ENCODE results near the gene MLLT1.

Gene MLLT1

DNA sequence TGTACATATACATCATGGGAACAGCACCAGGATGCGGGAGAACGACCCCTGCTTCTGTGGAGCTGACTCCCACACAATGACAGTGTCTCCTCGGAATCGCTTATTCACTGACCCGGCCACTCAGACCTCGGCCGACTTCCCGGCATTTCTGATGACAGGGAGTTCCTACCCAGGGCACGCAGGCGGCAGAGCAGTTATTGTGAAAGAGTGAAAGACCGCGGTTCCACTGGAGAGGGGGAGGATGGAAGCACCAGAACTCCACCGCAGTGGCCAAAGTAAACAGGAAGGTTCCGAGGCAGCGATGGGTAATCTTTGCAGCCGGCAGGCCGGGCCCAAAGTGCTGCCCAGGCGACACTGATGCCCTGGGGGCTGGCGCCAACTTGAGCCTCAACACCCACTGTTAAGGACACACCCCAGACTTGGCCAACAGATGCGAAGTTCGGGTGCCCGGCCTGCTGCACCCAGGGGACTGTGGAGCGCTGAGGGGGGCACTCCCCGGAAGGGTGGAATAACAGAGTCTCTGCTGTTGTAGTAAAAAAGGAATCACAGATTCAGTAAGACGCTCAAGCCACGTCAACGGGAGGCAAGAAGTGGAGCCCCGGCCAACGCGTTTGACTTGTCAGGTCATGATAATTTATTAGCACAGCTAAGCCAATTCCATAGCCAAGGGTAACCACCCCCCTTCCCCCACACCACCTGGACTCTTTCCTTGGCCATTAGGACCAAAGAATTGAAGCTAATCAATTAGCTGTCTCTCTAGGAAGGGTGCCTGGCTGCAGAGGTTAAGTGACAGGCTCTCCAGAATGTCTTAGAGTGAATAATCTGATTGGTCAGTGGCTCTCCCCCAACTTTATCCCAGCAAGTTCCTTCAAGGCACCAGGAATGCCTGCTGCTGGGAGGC, 5.8 kb downstream of the MLLT1 start:
- no peak for FAIRE-seq

DNA sequence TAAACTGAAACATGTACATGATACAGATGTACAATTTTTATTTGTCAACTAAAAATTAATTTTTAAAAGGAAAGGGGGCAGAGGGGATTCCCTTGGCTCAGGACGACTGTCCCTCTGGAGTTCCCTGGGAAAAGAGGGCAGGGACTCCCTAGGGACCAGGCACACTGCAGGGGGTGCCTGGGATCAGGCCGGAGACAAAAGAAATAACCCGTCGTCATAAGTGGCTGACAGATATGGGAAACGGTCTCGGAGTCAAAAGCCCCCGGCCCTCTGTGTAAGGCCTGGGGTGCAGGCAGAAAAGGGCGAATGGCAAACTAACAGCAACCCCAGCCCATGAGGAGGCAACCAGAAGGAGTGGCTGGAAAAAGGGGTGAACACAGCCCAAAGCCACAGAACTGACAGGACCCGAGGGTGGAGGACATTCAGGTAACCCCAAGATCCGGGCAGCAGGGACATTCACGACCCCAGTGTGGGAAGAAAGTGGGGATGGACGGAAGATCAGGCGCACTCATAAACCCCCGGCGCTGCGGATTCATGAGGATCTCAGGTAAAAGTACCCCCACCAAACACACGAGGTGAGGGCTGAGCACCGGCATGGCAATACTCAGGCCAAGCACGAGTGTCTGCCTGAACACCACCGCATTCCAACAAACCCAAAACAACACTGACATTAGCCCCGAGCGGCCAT, 6.7 kb downstream of the MLLT1 start:
- FAIRE-seq: no peak

DNA sequence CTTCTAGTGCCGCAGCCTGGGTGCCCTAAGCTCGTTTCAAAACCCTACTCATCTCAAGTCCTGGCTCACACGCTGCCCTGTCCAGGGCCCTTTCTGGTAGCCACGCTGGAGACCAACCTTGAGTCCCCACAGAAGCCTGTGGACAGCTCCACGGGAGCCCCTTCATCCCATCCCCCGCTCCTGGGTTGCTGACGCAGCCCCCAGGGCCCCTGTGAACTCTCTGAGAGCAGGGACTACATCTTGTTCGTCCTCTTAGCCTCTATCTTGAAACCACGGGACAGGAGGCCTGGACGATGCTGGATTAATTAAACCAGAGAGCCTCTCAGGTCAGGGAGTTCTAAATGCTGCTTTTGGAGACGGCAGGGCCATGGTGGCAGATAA, 7.4 kb downstream of the MLLT1 start:
- no peak for FAIRE-seq

DNA sequence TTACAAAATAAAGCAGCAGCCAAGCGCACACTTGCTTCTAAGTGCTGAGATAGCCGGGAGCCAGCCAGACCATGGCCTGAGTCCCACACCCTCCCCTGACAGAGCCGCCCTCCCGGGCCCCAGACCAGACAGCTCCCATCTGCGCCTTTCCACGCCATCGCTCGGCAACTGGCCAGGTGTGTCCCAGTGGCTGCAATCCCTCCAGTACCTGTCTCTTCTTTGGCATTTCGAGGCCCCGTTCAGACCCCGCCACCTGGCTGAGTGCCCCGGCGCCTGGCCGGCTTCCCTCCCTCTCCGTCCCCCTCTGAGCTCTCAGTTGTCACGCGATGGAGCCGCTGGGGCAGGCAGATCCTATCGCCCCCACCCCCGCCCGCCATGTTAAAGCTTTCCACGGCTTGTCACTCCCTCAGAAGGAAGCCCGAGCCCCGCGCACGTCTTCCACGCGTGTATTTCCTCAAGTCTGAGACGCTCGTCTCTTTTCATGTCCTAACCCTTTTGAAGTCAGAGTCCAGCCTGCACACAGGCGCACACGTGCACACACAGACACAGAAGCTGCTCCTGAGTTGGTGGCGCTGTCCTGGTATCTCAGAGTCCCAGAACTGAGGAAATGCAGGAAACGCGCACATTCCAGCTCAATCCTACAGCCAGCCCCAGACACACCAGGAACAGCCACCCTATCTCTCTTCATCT, 7.9 kb downstream of the MLLT1 start:
- no peak for FAIRE-seq

DNA sequence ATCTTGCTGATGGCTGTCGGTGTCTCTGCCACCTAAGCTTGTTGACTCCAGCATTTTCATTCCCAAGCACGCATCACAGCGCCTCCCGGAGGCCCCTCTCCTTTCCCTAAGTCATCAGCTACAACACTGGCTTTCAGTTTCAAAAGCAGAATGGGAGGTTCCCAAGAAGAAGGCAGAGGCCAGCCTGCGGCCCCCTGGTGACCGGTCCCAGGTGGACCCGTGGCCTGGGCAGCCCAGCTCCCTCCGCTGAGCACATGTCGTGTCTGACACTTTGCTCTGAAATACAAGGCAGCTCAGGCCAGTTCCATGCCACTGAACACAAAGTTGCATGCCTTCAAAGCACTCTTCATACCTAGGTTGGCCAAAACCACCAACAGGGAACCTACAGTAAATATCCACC, 8.5 kb downstream of the MLLT1 start:
- no peak for FAIRE-seq

DNA sequence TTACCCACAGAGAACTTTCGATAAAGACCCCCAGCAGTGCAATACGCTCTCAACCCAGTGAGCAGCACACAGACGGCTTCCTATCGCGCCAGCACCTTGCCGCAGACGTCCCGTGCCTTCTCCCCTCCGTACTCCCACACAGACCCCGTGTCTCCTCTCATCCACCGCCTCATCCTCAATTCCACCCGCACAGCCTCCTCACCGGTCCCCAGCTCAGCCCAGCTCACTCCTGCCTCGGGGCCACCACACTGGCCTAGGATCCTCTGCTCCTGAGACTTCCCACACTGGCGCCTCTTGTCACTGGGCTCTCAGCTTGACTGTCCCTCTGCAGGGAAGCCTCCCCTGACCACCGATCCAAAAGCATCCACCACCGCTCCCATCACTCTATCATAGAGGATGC, 9.0 kb downstream of the MLLT1 start:
- no peak for FAIRE-seq

DNA sequence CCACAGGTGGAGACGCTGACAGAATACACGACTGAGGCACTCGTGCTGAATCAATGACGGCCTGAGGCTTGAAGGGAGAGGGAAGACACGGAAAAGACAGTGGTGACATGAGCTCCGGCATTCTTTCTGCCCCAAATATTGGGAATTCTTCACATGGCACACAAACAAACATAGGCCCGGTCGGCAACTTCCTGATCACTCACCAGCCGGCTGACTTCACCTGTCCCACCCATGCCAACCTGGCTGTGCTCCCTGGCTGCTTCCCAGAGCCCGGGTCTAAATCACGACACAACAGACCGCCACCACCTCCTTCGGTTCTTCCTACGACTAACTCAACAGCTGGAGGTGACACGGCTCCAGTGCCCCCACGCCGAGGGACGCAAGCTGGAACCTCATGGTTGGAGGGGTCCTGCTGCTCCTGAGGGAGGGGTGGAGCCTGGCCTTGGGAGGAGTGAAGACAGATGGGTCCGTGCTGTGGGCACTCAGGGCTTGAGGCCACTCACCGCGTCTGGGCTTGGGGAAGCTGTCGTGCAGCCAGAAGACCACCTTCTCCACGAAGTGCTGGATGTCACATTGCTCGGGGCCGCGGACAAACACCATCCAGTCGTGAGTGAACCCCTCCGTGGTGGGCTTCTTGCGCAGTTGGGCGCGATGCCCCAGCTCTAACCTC, 9.6 kb downstream of the MLLT1 start:
- no peak for FAIRE-seq

DNA sequence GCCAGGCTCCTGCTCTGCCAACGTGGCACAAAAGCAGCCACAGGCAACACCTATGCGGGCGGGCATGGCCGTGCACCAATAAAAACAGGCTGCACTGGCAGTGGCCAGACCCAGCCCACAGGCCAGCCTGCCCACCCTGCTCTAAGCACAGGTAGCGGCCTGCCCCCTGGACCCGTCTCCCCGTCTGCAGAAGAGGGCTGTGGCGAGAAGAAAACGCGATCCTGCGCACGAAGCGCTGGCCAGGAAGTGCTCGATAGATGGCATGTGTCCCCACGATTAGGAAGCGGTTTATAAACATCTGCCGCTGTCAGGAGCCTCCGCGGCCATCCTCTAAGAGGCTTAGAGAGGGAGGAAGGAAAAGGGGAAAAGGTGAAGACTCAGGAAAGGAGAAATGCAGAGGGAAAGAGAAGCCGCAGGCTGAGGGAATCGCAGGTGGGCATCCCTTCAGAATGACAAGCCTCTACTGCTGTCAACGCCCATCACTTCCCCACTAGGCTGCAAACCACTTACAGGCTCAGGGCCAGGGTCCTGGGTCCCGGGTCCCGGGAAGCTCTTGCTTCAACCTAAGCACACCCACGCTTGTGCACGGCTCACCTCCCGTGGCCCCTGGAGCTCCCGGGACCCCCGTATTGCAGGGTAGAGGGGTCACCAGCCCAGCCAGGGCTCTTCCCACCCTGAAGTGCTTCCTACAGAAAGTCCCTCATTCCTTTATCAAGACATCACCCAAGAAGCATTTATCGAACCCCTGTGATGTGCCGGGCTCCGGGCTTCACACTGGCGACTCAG, 10.5 kb downstream of the MLLT1 start:
- no peak for FAIRE-seq

DNA sequence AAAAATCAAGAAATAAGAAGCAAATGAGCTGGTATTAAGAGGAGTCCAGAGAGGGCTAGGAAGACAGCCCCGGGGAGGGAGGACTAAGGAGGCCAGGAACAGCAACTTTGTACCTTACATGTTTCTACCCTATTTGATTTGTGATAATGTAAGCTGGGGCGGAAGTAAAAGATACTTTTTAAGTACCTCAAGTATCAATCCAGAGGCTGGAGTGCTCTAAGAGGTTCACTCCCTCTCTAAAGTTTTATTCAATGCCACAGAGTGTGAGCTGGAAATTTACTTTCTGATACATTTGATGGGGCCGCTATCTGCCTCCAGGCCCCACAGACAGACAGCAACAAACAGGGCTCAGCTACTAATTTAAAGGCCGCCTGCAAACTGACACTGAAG, 11.4 kb downstream of the MLLT1 start:
- FAIRE-seq: no peak

DNA sequence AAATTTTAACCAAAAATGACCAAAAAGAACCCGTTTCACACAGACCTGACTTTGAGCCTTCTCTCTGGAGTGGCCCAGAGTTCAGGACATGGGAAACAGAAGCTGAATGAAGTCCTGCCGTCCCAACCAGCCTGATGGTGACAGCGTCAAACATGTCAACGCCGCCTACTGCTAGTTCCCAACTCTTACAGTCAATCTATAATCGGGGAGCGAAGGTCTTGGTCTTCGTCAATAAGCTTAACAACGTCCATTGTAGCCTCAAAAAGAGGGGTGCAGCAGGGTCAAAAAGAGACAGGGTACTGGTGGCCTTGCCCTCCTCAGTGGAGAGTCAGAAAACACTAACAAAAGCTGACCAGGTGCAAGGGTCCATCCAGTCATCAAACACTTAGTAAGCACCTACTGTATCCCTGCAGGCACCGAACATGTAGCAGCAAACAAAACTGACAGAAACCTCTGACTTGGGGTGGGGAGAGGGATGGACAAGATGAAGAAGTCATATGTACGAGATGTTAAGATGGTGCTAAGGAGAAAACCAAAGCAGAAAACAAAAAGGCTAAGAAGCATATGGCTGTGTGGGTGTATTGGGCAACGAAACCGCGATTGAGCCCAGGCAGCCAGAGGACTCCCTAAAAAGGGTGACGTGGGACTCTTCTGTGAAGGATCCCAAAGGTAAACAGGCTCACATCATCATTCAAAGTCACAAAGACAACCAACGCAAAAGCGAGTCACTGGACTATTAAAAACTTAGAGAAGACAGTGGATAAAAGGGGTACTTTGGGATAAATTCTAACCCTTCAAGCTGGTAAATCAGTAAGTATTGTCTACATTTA, 12.0 kb downstream of the MLLT1 start:
- FAIRE-seq: no peak

DNA sequence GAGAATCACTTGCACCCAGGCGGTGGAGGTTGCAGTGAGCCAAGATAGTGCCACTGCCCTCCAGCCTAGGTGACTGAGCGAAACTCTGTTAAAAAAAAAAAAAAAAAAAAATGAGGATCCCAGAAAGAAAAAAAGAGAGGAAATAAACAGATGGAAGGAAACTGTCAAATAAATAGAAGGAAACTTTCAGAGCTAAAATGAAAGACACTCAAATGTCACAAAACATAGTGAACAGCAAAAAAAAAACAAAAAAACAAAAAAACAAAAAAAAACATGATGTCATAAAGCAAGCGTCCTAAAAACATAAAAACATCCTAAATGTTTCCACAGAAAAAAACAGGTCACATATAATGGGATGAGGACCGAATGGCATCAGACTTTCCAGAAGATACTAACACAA, 15.0 kb downstream of the MLLT1 start:
- no peak for FAIRE-seq

DNA sequence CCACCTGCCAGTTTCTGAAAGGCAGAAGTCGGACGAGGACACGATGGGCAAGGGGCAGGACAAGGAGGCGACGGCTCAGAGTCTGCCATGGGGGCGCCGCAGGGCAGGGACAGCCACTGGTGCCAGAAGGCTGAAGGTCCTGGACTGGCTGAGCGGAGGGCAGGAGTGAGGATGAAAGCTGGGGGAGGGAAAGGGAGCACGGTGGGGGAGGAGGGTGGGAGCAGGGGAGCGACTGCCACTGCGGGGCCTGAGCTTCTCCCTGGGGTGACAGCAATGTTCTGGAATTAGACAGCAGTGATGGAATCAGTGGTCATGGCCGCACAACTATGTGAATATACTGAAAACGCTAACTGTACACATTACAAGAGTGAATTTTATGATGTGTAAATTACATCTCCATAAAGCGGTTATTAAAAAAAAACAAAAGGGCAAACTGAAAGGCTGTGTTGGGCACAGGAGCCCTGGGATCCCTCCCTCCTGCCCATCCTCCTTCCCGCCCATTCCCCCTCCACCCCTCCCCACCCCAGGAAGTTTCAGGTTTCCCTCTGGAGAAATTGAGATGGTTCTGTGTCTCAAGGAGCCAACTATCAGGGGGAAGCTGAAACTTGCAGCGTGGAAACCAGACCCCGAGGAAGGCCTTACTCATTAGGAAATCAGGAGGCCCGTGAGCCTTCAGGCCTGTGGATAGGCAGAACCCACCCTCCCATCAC, 15.9 kb downstream of the MLLT1 start:
- no peak for FAIRE-seq

DNA sequence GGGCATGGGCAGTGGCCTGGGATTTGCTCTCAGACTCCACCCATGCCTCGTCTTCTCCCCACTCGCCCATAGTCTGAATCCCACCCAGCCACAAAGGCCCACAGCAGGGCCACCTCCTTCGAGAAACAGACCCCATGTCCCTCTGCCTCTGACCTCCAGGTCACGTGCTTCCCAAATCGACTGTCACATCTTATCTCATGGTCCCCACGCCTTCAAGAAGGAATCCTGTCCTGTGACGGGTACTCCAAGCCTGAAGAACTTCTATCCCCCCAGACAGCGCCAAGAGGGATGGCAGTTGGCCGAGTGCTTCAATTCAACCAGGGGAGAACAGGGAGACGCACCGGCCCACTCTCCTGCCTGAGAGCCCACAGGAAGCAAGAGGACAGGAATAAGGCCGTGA, 16.5 kb downstream of the MLLT1 start:
- FAIRE-seq: no peak

DNA sequence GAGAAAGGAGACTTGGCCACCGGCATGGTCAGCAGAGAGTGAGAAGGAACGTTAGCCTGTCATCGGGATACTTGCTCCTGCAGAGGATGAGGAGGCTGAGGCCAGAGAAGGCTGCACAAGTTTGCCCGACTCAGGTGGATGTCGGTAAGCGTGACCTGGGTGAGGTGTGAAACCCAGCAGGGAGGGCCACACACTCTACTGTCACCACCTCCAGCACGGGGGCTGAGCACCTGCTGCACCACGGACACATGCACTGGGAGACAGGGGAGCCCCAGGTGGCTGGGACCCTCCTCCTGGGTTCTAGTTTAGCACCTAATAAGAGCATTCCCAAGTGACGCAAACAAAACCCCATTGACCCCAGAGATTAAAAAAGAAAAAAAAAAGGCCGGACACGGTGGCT, 17.3 kb downstream of the MLLT1 start:
- no peak for FAIRE-seq

DNA sequence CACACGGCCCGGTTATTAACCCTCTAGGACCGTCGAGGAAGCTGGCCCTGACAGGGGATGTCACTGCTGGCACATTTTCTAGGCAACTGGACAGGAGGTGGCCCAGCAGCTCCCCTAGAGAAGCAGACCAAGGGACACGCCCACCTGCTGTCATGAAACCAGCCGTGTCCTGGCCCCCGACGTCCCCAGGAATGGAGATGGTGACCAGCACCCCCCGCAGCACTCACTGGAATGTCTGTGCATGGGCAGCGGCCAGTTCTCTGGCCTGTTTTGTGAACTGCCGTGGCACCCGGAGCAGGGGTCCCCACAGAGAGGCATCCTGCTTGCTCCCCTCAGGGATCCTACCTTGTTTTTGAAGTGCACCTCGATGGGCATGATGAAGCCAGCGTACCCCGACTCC, 17.9 kb downstream of the MLLT1 start:
- FAIRE-seq: no peak

DNA sequence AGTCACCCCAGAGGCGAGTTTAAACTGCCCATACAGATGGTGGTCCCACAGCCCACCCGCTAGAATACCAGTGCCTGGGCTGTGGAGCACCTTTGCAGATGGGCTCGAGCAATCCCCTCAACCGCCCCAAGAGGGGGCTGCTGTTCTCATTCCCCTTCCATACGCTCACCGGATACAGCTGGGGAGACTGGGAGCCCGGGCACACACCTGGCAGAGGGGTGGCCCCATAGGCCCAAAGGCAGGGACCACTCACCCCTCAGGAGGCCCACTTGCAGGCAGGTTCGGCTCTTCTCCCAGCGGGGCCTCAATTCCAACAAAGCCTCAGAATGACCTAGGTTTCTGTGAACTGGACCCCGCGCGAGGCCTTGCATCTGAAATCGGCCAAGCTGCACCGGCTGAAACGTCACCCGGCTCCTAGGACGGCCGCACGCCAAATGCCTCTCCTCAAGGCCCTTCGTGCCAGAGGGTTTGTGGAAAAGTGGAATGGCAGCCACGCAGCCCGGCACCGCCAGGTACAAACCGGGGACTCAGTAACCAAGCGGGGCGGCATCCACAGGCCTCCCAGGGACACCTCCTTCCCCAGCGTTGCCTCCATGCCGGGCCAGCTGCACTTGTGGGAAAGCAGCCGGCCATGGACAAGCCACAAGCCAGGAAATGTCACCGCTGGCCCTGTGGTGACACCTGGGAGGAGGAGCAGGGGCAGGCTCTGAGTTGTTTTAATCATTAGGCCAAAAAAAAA, 18.7 kb downstream of the MLLT1 start:
- FAIRE-seq: no peak

DNA sequence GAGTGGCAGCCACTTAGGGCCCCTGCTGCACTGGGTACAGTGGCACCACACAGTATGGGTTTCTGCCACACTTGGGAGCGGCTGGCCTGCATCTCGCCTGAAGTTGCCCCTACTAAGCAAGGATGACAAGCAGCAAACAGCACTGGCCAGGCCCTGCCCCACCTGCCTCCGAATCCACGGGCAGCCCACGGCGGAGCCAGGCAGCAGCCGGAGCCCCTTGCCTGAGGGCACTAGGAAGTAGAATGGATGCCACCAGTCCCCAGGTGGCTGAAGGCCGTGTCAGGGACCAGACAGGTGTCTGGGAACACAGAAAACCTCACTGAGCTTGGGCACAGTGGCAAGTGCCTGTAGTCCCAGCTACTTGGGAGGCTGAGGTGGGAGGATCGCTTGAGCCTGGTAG, 19.4 kb downstream of the MLLT1 start:
- no peak for FAIRE-seq

DNA sequence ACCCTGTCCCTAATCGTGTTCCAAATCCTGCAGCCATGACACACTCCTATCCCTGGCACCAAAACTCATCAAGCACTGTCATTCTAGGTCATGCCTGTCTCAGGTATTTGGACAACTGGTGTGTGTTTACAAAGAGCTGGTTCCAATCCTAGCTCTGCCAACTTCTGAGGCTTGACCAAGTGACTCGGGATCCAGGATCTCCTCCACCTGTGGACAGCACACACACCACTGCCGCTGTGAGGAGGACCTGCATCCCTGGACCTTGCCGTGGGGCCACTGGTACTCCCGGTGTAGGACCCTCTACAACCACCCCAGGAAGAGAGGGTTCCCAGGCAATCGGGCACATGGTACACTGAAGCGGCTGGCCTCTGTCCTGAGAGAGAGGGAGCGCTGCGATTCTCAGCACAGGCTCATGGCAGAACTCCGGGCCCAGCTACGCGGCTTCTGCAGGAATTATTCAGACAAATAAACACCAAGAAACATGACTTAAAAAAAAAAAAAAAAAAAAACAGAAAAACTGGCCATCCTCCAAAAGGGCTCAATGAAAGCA, 20.4 kb downstream of the MLLT1 start:
- no peak for FAIRE-seq

DNA sequence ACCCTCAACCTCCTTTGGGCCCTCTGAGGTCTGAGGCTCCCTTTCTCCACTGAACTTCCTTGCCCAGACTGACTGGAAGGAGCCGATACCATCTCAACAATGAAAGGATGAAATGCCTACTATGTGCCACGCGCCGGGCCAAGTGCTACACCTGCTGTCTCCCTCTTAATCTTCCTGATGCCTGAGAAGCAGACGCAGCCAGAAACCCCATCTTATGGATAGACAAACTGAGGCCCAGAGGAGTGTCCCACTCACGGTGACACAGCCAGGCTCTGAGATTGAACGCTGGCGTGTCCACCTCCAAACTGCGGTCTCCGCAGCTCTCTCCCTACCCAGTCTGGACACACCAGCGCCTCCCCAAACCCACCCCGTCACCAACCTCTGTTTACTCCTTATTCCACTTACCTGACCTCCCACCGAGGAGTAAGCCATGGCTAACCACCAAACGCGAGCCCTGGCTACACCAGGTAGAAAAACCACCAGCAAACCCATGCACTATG, 20.9 kb downstream of the MLLT1 start:
- no peak for FAIRE-seq

Data from G401.6 (cell line).